ENCODE data around the gene CLECL1. TPM values are rescaled to one million over a fixed set of nuclear protein-coding genes. Genes with fewer than 3 reads are reported as not detected.

CLECL1 gene
- total and polyA plus RNA-seq, 2 of the 8 experiments (the other 6 are each of a cell fraction or from before 2014, with no cell fraction given) = not detected

DNA sequence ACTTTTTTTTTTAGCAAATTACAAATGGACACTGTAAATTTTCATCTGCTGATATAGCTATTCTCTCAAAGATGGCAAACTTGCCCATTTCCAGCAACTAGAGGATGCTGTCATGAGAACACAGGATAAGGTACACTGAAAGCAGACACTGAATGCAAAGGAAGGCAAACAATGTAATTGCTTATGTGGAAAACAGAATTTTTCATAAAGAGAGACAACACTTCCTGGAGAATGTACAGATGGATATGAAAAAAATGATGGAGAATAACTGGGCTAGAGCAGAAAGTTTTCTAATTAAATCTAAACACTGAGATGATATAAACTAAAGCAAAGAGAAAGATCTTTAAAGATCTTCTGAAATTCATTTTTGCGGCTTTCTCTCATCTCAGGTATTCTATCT is 27.2 kb upstream of the CLECL1 start:
- POLR2A ChIA-PET (ENCODE audit: partially characterized antibody) = no interaction called here
- no peaks in the 10 kb centered on the region for H3K9me3 ChIP-seq (ENCODE audit: insufficient read depth in 2 of 2, low read depth in 1 of 2, low read length in 1 of 2)
- no peak overlapping the region for H2BK12ac ChIP-seq (ENCODE audit: low read depth, low read length)
- no peak overlapping the region for H3K27ac ChIP-seq (ENCODE audit: low read depth, low read length)
- H2AFZ ChIP-seq (ENCODE audit: low read length) = no peak overlapping the region
- H3K79me1 ChIP-seq (ENCODE audit: low read depth, low read length) = no peaks in the 10 kb centered on the region
- no peak overlapping the region for H3K4me2 ChIP-seq (ENCODE audit: insufficient read depth in 1 of 2, low read depth in 2 of 2, low read length in 2 of 2)
- H3K27me3 ChIP-seq (replicated peaks in 1 of 4; ENCODE audit: control insufficient read depth in 3 of 4, extremely low read depth in 1 of 4, insufficient read depth in 3 of 4, low read length in 3 of 4) = no peaks in the 10 kb centered on the region
- H3K14ac ChIP-seq (ENCODE audit: insufficient read length) = no peak overlapping the region
- H3K18ac ChIP-seq (ENCODE audit: extremely low read depth, low read length) = no peak overlapping the region
- no peak overlapping the region for H3K4me3 ChIP-seq (ENCODE audit: extremely low read depth in 1 of 4, insufficient read depth in 2 of 4, low read depth in 3 of 4, low read length in 4 of 4)
- H2BK20ac ChIP-seq (ENCODE audit: low read length) = no peak overlapping the region
- CTCF ChIA-PET (ENCODE audit: partially characterized antibody) = interaction anchor here (0.6 to 3.8 kb wide), 6 partner anchors 8 to 174 kb away, joined by 3 to 21 read pairs (median 4); no protein-coding TSS in a partner anchor
- WGBS, 2 experiments (ENCODE audit: extremely low coverage in 1 of 2, insufficient coverage in 1 of 2, insufficient read length in 1 of 2, insufficient replicate concordance in 2 of 2, low coverage in 1 of 2, low lambda C conversion rate in 2 of 2, missing lambda C conversion rate in 1 of 2) = 96% methylated on average over 1 of the region's 1 CpG; no CpG with 5 or more reads in 1 of the 2 experiments
- H2AK5ac ChIP-seq (ENCODE audit: low read depth, low read length) = no peak overlapping the region
- no peaks in the 10 kb centered on the region for H4K20me1 ChIP-seq (replicated peaks in 1 of 2; ENCODE audit: control insufficient read depth in 1 of 2, insufficient read depth in 2 of 2, low read length in 2 of 2)
- no peak overlapping the region for H3K9ac ChIP-seq (replicated peaks in 1 of 4; ENCODE audit: extremely low read depth in 1 of 4, low read depth in 3 of 4, low read length in 3 of 4)
- no peaks in the 10 kb centered on the region for H3K23me2 ChIP-seq (ENCODE audit: low read depth, low read length)
- H3K4ac ChIP-seq (replicated peaks; ENCODE audit: insufficient read length, low read depth, low read length) = no peak overlapping the region
- H2BK120ac ChIP-seq (replicated peaks; ENCODE audit: low read depth, low read length) = no peak overlapping the region
- H4K8ac ChIP-seq (ENCODE audit: extremely low read depth, insufficient read depth, low read length) = no peak overlapping the region
- DNase-seq (ENCODE audit: low read depth in 1 of 2, low spot score in 2 of 2) = no peak
- H4K5ac ChIP-seq (ENCODE audit: insufficient read length, low read depth, low read length) = no peak overlapping the region
- no peak overlapping the region for H2BK15ac ChIP-seq (ENCODE audit: low read length)
- H3K23ac ChIP-seq (ENCODE audit: insufficient read length) = no peak overlapping the region
- H2BK5ac ChIP-seq (ENCODE audit: low read depth, low read length) = no peak overlapping the region
- H3K4me1 ChIP-seq (replicated peaks in 1 of 4; ENCODE audit: control insufficient read depth in 3 of 4, insufficient read depth in 4 of 4, low read length in 3 of 4) = peaks cover 0 to 4% (median 0%) of the 10 kb centered on the region in 4 experiments; a peak in 1 of 7 replicates
- H3K79me2 ChIP-seq (ENCODE audit: control insufficient read depth in 1 of 2, insufficient read depth in 2 of 2, low read length in 2 of 2) = no peaks in the 10 kb centered on the region
- no peak for FAIRE-seq
- no peak overlapping the region for H3K56ac ChIP-seq (replicated peaks; ENCODE audit: insufficient read length, low read depth, low read length)
- H3K36me3 ChIP-seq (ENCODE audit: control insufficient read depth in 2 of 4, insufficient read depth in 4 of 4, low read length in 3 of 4) = no peaks in the 10 kb centered on the region
- no peak overlapping the region for H4K91ac ChIP-seq (replicated peaks; ENCODE audit: insufficient read length, low read length)
- no peak for TF ChIP-seq TAF7 (optimal IDR thresholded peaks at IDR 0.05; ENCODE audit: borderline replicate concordance, low read depth, low read length)
- no peak for TF ChIP-seq SP2 (IDR thresholded peaks at IDR 0.05; ENCODE audit: low read length)
- no peak for TF ChIP-seq CHD2 (IDR thresholded peaks at IDR 0.05; ENCODE audit: low read length)
- no peak for TF ChIP-seq SP1 (IDR thresholded peaks at IDR 0.05; ENCODE audit: low read depth, low read length)
- no peak for TF ChIP-seq NRF1 (IDR thresholded peaks at IDR 0.05; ENCODE audit: low read depth, low read length)
- TF ChIP-seq CREB1 (IDR thresholded peaks at IDR 0.05) = no peak
- no peak for TF ChIP-seq TAF1 (IDR thresholded peaks at IDR 0.05; ENCODE audit: low read depth, low read length)
- no peak for TF ChIP-seq FOSL1 (IDR thresholded peaks at IDR 0.05; ENCODE audit: insufficient read depth, low read depth, low read length)
- no peak for TF ChIP-seq TCF12 (IDR thresholded peaks at IDR 0.05; ENCODE audit: low read depth, low read length)
- TF ChIP-seq, protein P1, sequence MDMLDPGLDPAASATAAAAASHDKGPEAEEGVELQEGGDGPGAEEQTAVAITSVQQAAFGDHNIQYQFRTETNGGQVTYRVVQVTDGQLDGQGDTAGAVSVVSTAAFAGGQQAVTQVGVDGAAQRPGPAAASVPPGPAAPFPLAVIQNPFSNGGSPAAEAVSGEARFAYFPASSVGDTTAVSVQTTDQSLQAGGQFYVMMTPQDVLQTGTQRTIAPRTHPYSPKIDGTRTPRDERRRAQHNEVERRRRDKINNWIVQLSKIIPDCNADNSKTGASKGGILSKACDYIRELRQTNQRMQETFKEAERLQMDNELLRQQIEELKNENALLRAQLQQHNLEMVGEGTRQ (IDR thresholded peaks at IDR 0.05; ENCODE audit: low read length) = no peak
- TF ChIP-seq ZNF274 (IDR thresholded peaks at IDR 0.05; ENCODE audit: borderline replicate concordance, extremely low read depth, low read length) = no peak
- TF ChIP-seq SRF (IDR thresholded peaks at IDR 0.05; ENCODE audit: low read depth, low read length) = no peak
- no peak for TF ChIP-seq HDAC2 (IDR thresholded peaks at IDR 0.05; ENCODE audit: borderline replicate concordance in 1 of 2, low read depth in 2 of 2, low read length in 2 of 2)
- no peak for TF ChIP-seq RXRA (IDR thresholded peaks at IDR 0.05; ENCODE audit: insufficient read depth, low read depth, low read length)
